PFSK-1 (cell line): Measurements from ENCODE around the gene POU6F2.

Source experiments
- FOXP2 ChIP-seq: optimal IDR thresholded peaks from 2 replicates; pipeline ENCODE3; 2011; ENCODE audit warnings: borderline replicate concordance, control low read depth, inconsistent platforms; ENCODE audit not compliant: insufficient read depth; ENCODE audit errors: extremely low read length, extremely low read depth
- POLR2AphosphoS5 ChIP-seq: IDR thresholded peaks from 2 replicates; pipeline ENCODE4 v1.6.1; 2012; ENCODE audit warnings: low read depth, mild to moderate bottlenecking, control low read depth, low read length, moderate library complexity
- SIN3A ChIP-seq: IDR thresholded peaks from 2 replicates; pipeline ENCODE4 v1.6.1; 2012; ENCODE audit warnings: mild to moderate bottlenecking, low read length, moderate library complexity, borderline replicate concordance; ENCODE audit not compliant: insufficient read depth
- TAF1 ChIP-seq: IDR thresholded peaks from 2 replicates; pipeline ENCODE4 v1.6.1; 2012; ENCODE audit warnings: low read length, control low read depth, borderline replicate concordance; ENCODE audit not compliant: insufficient read depth
- TF ChIP-seq, protein P1 (sequence below), 2 experiments: IDR thresholded peaks; 2 replicates each; pipeline versions ENCODE4 v1.6.1 to v1.8.0; 2011 to 2012; ENCODE audit warnings: low read depth in 2 of 2, low read length in 2 of 2, control low read depth in 1 of 2, inconsistent platforms in 1 of 2, mild to moderate bottlenecking in 1 of 2, moderate library complexity in 1 of 2; ENCODE audit not compliant: insufficient read depth in 1 of 2

The POU6F2 gene

DNA sequence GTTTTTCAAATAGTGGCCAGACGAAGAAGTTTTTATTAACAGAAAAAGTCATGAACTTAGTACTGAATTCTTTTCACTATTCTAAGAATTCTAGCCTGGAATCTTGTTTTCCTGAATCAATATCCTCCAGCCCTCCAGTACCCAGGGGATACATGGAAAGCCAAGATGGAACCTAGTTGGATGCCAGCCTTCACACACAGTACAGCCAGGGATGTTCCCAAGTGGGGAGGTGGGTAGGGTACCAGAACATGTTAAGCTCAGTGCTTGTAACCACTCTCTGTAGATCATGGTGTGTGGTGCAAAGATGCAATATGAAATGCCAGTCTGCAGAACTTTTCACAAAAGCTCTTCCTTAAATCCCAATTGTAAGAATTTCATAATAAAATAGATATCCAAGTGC, 128.0 kb downstream of the POU6F2 start:
- no peak for TF ChIP-seq POLR2AphosphoS5
- no peak for TF ChIP-seq FOXP2
- TF ChIP-seq SIN3A, result no peak
- no peak for TF ChIP-seq TAF1
- TF ChIP-seq, protein P1, sequence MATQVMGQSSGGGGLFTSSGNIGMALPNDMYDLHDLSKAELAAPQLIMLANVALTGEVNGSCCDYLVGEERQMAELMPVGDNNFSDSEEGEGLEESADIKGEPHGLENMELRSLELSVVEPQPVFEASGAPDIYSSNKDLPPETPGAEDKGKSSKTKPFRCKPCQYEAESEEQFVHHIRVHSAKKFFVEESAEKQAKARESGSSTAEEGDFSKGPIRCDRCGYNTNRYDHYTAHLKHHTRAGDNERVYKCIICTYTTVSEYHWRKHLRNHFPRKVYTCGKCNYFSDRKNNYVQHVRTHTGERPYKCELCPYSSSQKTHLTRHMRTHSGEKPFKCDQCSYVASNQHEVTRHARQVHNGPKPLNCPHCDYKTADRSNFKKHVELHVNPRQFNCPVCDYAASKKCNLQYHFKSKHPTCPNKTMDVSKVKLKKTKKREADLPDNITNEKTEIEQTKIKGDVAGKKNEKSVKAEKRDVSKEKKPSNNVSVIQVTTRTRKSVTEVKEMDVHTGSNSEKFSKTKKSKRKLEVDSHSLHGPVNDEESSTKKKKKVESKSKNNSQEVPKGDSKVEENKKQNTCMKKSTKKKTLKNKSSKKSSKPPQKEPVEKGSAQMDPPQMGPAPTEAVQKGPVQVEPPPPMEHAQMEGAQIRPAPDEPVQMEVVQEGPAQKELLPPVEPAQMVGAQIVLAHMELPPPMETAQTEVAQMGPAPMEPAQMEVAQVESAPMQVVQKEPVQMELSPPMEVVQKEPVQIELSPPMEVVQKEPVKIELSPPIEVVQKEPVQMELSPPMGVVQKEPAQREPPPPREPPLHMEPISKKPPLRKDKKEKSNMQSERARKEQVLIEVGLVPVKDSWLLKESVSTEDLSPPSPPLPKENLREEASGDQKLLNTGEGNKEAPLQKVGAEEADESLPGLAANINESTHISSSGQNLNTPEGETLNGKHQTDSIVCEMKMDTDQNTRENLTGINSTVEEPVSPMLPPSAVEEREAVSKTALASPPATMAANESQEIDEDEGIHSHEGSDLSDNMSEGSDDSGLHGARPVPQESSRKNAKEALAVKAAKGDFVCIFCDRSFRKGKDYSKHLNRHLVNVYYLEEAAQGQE (IDR thresholded peaks at IDR 0.05; ENCODE audit: insufficient read depth in 1 of 2, low read depth in 2 of 2, low read length in 2 of 2), result no peak

DNA sequence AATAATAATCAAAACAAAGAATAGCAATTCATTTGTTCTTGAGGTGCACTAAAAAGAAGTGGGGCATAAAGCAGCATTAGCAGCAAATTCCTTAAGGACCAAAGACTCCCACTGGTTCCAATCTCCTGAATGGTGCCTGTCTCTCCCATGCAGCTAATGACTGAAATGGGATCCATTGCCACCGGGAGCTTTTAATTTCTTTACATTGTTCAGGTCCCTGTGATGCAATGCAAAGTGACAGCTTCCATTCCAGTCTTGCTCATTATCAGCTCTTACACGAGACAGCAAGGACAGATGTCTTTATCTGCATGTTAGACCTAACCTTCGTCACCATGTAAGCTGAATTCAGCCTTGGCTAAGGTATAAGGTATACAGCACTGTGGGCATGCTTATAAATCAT, 148.1 kb downstream of the POU6F2 start:
- TF ChIP-seq SIN3A (no peak), FOXP2 (no peak), TAF1 (no peak), POLR2AphosphoS5 (no peak)
- TF ChIP-seq, protein P1 (IDR thresholded peaks at IDR 0.05; ENCODE audit: insufficient read depth in 1 of 2, low read depth in 2 of 2, low read length in 2 of 2), result no peak

DNA sequence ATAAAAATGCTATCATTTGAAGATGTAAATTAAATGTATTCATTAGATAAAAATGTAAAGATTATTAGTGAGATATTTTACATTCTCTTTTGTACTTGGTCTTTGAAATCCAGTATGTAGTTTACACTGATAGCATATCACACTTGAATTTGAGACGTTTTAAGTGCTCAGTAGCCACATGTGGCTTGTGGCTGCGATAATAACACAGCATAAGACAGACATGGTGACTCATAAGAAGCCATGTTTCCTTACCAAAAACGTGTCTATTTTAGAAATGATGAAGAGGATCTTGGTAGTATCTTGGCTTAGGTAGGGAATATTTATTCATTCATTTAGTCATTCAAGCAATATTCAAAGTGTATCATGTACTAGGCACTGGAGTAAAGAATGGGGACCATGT, 149.3 kb downstream of the POU6F2 start:
- TF ChIP-seq POLR2AphosphoS5 (no peak), SIN3A (no peak), FOXP2 (no peak), TAF1 (no peak)
- TF ChIP-seq, protein P1 (IDR thresholded peaks at IDR 0.05; ENCODE audit: insufficient read depth in 1 of 2, low read depth in 2 of 2, low read length in 2 of 2), result no peak

DNA sequence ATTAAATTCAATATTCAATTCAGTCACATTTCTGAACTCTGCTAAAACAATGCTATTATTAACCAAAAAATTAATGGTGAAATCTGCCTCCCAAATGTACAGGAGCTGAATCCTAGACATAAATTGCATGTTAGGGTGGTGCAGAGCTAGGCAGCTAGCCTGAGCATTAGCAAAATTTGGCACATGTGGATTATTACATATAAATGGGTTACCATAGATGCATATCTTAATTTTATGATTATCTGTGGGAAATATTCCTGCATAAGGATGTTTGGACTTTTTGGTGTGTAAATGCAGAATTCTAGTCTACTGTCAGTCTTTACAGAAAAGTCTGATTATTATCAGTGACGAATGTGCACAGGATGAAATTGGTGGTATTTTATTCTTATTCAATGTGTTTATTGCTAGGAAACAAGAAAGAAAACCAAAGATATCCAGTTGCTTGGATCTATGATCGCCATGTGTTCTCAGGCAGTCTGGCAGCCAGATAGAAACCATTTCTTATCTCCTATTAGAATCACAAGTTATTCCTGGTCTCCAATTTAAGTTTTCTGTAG, 150.7 kb downstream of the POU6F2 start:
- TF ChIP-seq TAF1 (no peak), SIN3A (no peak), FOXP2 (no peak), POLR2AphosphoS5 (no peak)
- TF ChIP-seq, protein P1 (IDR thresholded peaks at IDR 0.05; ENCODE audit: insufficient read depth in 1 of 2, low read depth in 2 of 2, low read length in 2 of 2), result no peak

DNA sequence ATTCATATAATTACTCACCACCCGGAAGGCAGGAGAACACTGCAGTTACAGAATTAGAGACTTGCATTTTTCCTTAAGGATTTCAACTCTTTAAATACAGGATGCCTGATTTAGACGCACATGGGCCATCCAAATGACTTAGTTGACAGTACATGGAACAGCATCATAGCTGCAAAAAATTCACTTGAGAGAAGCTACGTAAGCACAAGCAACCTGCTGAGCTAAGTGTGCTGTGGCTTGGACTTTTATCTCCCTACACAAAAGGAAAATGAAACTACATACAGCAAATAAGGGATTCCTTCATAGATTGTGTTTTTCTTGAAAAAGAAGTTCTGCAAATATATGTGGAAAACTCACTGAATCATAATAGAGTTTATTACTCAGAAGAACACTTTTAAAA, 152.6 kb downstream of the POU6F2 start:
- no peak for TF ChIP-seq POLR2AphosphoS5
- no peak for TF ChIP-seq TAF1
